Measurements from ENCODE around the gene SEMA4A.

The SEMA4A gene

GRCh38 chr1:156136970-156137483, 16.4 kb upstream of the SEMA4A start:
- DNase-seq, result no peak

- no peak for DNase-seq
Measured at GRCh38 chr1:156138458-156138867, 14.9 kb upstream of the SEMA4A start.

- peak; percentile 62 for DNase-seq
Measured at GRCh38 chr1:156140879-156141707, 12.3 kb upstream of the SEMA4A start.

- DNase-seq, result no peak
Measured at GRCh38 chr1:156143765-156144489, 9.5 kb upstream of the SEMA4A start.

- DNase-seq, result no peak
Measured at GRCh38 chr1:156144742-156145141, 8.6 kb upstream of the SEMA4A start.

GRCh38 chr1:156145650-156146019, 7.8 kb upstream of the SEMA4A start:
- no peak for DNase-seq

- peak; percentile 59 for DNase-seq
Measured at GRCh38 chr1:156146020-156146768, 7.2 kb upstream of the SEMA4A start.

GRCh38 chr1:156146769-156147405, 6.5 kb upstream of the SEMA4A start:
- no peak for DNase-seq

GRCh38 chr1:156148216-156148615, 5.2 kb upstream of the SEMA4A start:
- no peak for DNase-seq

- no peak for DNase-seq
Measured at GRCh38 chr1:156149374-156150332, 3.7 kb upstream of the SEMA4A start.

- no peak for DNase-seq
Measured at GRCh38 chr1:156150333-156151011, 2.9 kb upstream of the SEMA4A start.

- no peak for DNase-seq
Measured at GRCh38 chr1:156151093-156151688, 2.2 kb upstream of the SEMA4A start.

- no peak for DNase-seq
Measured at GRCh38 chr1:156152628-156153027, 757 bp upstream of the SEMA4A start.

GRCh38 chr1:156154317-156154749, 948 bp downstream of the SEMA4A start:
- peak; percentile 83 for DNase-seq

GRCh38 chr1:156155756-156156510, 2.5 kb downstream of the SEMA4A start:
- no peak for DNase-seq

- no peak for DNase-seq
Measured at GRCh38 chr1:156157506-156157905, 4.1 kb downstream of the SEMA4A start.

GRCh38 chr1:156157966-156158365, 4.6 kb downstream of the SEMA4A start:
- no peak for DNase-seq

GRCh38 chr1:156160000-156160742, 6.8 kb downstream of the SEMA4A start:
- no peak for DNase-seq

GRCh38 chr1:156160743-156161171, 7.4 kb downstream of the SEMA4A start:
- peak; percentile 90 for DNase-seq
